H9 (cell line): ENCODE measurements around the gene KAT2B. TPM values are rescaled to one million over a fixed set of nuclear protein-coding genes. Genes with fewer than 3 reads are reported as not detected.

Experiments
- DNase-seq: peaks from one replicate; pipeline ENCODE4 v3.0.0-alpha.2; 2017
- H2AFZ ChIP-seq: one replicate; pipeline ENCODE4 v1.6.1; 2013; ENCODE audit warnings: mild to moderate bottlenecking, low read length, control low read depth, moderate library complexity
- H2AK5ac ChIP-seq: 2 replicates; pipeline ENCODE4 v1.6.1; 2013; ENCODE audit warnings: low read length, control low read depth, mixed read lengths; ENCODE audit not compliant: insufficient read length
- H2BK120ac ChIP-seq: one replicate; pipeline ENCODE4 v1.6.1; 2013; ENCODE audit warnings: low read depth, mild to moderate bottlenecking, low read length, control low read depth, inconsistent platforms; ENCODE audit not compliant: poor library complexity, severe bottlenecking
- H2BK12ac ChIP-seq: 2 replicates; pipeline ENCODE4 v1.6.1; 2013; ENCODE audit warnings: low read length, control low read depth, mixed read lengths, low read depth; ENCODE audit not compliant: insufficient read length
- H2BK15ac ChIP-seq: 2 replicates; pipeline ENCODE4 v1.6.1; 2013; ENCODE audit warnings: low read depth, low read length, control low read depth
- H2BK20ac ChIP-seq: one replicate; pipeline ENCODE4 v1.6.1; 2013; ENCODE audit warnings: low read depth, mild to moderate bottlenecking, low read length, control low read depth, inconsistent platforms; ENCODE audit not compliant: poor library complexity, severe bottlenecking
- H2BK5ac ChIP-seq: 2 replicates; pipeline ENCODE4 v1.6.1; 2013; ENCODE audit warnings: low read length, control low read depth, mixed read lengths; ENCODE audit not compliant: insufficient read length
- H3K14ac ChIP-seq: 2 replicates; pipeline ENCODE4 v1.6.1; 2013; ENCODE audit warnings: low read length, control low read depth; ENCODE audit not compliant: insufficient read depth
- H3K18ac ChIP-seq: 2 replicates; pipeline ENCODE4 v1.6.1; 2013; ENCODE audit warnings: low read depth, mild to moderate bottlenecking, mixed read lengths, low read length, control low read depth; ENCODE audit not compliant: insufficient read length
- H3K23ac ChIP-seq: 2 replicates; pipeline ENCODE4 v1.6.1; 2013; ENCODE audit warnings: low read length, control low read depth, mixed read lengths, low read depth; ENCODE audit not compliant: insufficient read length
- H3K23me2 ChIP-seq: 2 replicates; pipeline ENCODE4 v1.6.1; 2013; ENCODE audit warnings: low read depth, mild to moderate bottlenecking, mixed read lengths, low read length, control low read depth; ENCODE audit not compliant: insufficient read length, poor library complexity, severe bottlenecking
- H3K27ac ChIP-seq: 2 replicates; pipeline ENCODE4 v1.5.1; 2013; ENCODE audit warnings: low read length, control low read depth, mixed read lengths, low read depth; ENCODE audit not compliant: insufficient read length
- H3K27me3 ChIP-seq: 2 replicates; pipeline ENCODE4 v1.6.1; 2013; ENCODE audit warnings: low read length, control low read depth, inconsistent platforms; ENCODE audit not compliant: insufficient read depth
- H3K4ac ChIP-seq: 2 replicates; pipeline ENCODE4 v1.6.1; 2013; ENCODE audit warnings: low read depth, mild to moderate bottlenecking, control low read depth, inconsistent platforms, low read length, moderate library complexity
- H3K4me1 ChIP-seq: 2 replicates; pipeline ENCODE4 v1.6.1; 2013; ENCODE audit warnings: low read length, control low read depth, inconsistent platforms; ENCODE audit not compliant: insufficient read depth
- H3K4me2 ChIP-seq: 2 replicates; pipeline ENCODE4 v1.6.1; 2013; ENCODE audit warnings: low read length, control low read depth, mixed read lengths; ENCODE audit not compliant: insufficient read length, insufficient read depth
- H3K56ac ChIP-seq: 2 replicates; pipeline ENCODE4 v1.6.1; 2013; ENCODE audit warnings: low read depth, mild to moderate bottlenecking, mixed read lengths, low read length, control low read depth; ENCODE audit not compliant: insufficient read length
- H3K79me1 ChIP-seq: 2 replicates; pipeline ENCODE4 v1.6.1; 2013; ENCODE audit warnings: low read depth, mild to moderate bottlenecking, moderate library complexity, low read length, control low read depth, inconsistent platforms; ENCODE audit not compliant: insufficient read depth, poor library complexity, severe bottlenecking
- H3K79me2 ChIP-seq: 2 replicates; pipeline ENCODE4 v1.6.1; 2013; ENCODE audit warnings: low read length, control low read depth, inconsistent platforms; ENCODE audit not compliant: insufficient read depth
- H3K9ac ChIP-seq: 2 replicates; pipeline ENCODE4 v1.6.1; 2013; ENCODE audit warnings: low read length, control low read depth, mixed read lengths; ENCODE audit not compliant: insufficient read length; ENCODE audit errors: extremely low read depth
- H3K9me3 ChIP-seq: one replicate; pipeline ENCODE4 v1.6.1; 2013; ENCODE audit warnings: low read depth, low read length, inconsistent platforms; ENCODE audit not compliant: control insufficient read depth
- H3T11ph ChIP-seq: one replicate; pipeline ENCODE4 v1.6.1; 2013; ENCODE audit warnings: mild to moderate bottlenecking, low read length, control low read depth, inconsistent platforms
- H4K20me1 ChIP-seq: one replicate; pipeline ENCODE4 v1.6.1; 2013; ENCODE audit not compliant: control insufficient read depth, insufficient read length, insufficient read depth
- H4K5ac ChIP-seq: 2 replicates; pipeline ENCODE4 v1.6.1; 2013; ENCODE audit warnings: low read depth, mild to moderate bottlenecking, mixed read lengths, low read length, control low read depth; ENCODE audit not compliant: insufficient read length
- H4K8ac ChIP-seq: replicated peaks from 2 replicates; pipeline ENCODE4 v1.6.1; 2013; ENCODE audit warnings: low read length, control low read depth, mixed read lengths, low read depth; ENCODE audit not compliant: insufficient read length
- H4K91ac ChIP-seq: 2 replicates; pipeline ENCODE4 v1.6.1; 2013; ENCODE audit warnings: low read depth, mild to moderate bottlenecking, moderate library complexity, mixed read lengths, low read length, control low read depth; ENCODE audit not compliant: insufficient read length
- H3K27ac Mint-ChIP-seq, 3 experiments: 2 replicates in 2 of 3; 3 replicates in 1 of 3; pipeline ENCODE4 v1.8.0; 2020 to 2021; ENCODE audit warnings: mixed read lengths in 3 of 3, mild to moderate bottlenecking in 1 of 3, moderate library complexity in 1 of 3
- H3K27me3 Mint-ChIP-seq: 2 replicates; pipeline ENCODE4 v1.8.0; 2021; ENCODE audit warnings: low read depth, mild to moderate bottlenecking, moderate library complexity, mixed read lengths
- H3K36me3 Mint-ChIP-seq, 3 experiments: 2 replicates in 2 of 3; 3 replicates in 1 of 3; pipeline ENCODE4 v1.8.0; 2020 to 2021; ENCODE audit warnings: low read depth in 3 of 3, mixed read lengths in 3 of 3; ENCODE audit not compliant: insufficient read depth in 1 of 3
- H3K4me1 Mint-ChIP-seq, 2 experiments: 2 replicates each; pipeline ENCODE4 v1.8.0; 2020; ENCODE audit warnings: mixed read lengths in 2 of 2
- H3K4me3 Mint-ChIP-seq, 2 experiments: 2 replicates in 1 of 2; 3 replicates in 1 of 2; pipeline ENCODE4 v1.8.0; 2020 to 2021; ENCODE audit warnings: mild to moderate bottlenecking in 2 of 2, mixed read lengths in 2 of 2, moderate library complexity in 1 of 2
- H3K9me3 Mint-ChIP-seq, 2 experiments: 2 replicates in 1 of 2; 3 replicates in 1 of 2; pipeline ENCODE4 v1.8.0; 2020; ENCODE audit warnings: mild to moderate bottlenecking in 2 of 2, mixed read lengths in 2 of 2, moderate library complexity in 1 of 2
- WGBS: extraction: QIAGEN DNeasy Blood & Tissue Kit; methylation state at CpG from one replicate; pipeline ENCODE4 v1.1.7; 2013; ENCODE audit warnings: missing lambda C conversion rate, low lambda C conversion rate, mixed read lengths; ENCODE audit not compliant: insufficient read length; ENCODE audit errors: extremely low coverage; 5-methylcytosine and 5-hydroxymethylcytosine counted together
- total RNA-seq: library from RNA; stranded (reverse); gene quantifications from 2 replicates; pipeline ENCODE4 v1.2.1, GENCODE V29; 2021
- TF ChIP-seq, protein P1 (sequence below): fragments of 200-600 bp; sonication (generic); conservative IDR thresholded peaks from 3 replicates; pipeline ENCODE4 v1.8.0; 2021; ENCODE audit warnings: antibody characterized with exemption, mild to moderate bottlenecking

Gene KAT2B
- total RNA-seq, 1 experiment from 2014 or later, result 6.3 TPM

DNA sequence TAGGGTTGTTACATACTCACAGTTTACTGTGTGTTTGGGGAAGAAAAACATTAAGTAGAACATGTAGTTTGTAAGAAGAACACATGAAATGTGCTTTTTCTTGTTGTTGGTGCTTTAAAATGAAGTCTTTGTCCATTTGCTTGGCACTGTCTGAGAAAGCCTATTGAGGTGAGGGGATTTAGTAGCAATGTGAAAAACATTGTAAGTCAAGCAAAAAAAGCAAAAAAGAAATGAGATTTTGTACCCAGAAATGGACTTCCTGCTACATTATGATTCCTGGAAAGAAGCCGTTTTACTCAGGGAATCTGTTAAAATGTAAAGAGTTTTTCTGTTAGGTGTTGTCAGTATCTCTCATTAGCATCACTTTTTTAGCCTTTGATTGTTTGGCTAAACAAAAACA is 59.9 kb downstream of the KAT2B start:
- Histone ChIP-seq H2BK120ac (no peak overlapping the region), H3K23ac (no peak overlapping the region), H3K14ac (no peak overlapping the region), H3K27ac (no peak overlapping the region), H3K4me2 (no peak overlapping the region), H2AFZ (no peak overlapping the region), H2BK20ac (no peak overlapping the region), H3K27me3 (no peaks in the 10 kb centered on the region), H3K4ac (no peak overlapping the region), H3K4me1 (no peaks in the 10 kb centered on the region), H2AK5ac (no peak overlapping the region), H4K91ac (no peak overlapping the region), H4K8ac (no peak overlapping the region), H3K18ac (no peak overlapping the region), H3K9me3 (no peaks in the 10 kb centered on the region), H3K79me2 (no peaks in the 10 kb centered on the region), H3K9ac (no peak overlapping the region), H2BK15ac (no peak overlapping the region), H3K79me1 (no peaks in the 10 kb centered on the region), H2BK12ac (no peak overlapping the region), H4K20me1 (no peaks in the 10 kb centered on the region), H3K56ac (no peak overlapping the region), H2BK5ac (no peak overlapping the region), H3K23me2 (no peaks in the 10 kb centered on the region), H3T11ph (no peak overlapping the region), H4K5ac (no peak overlapping the region)
- Mint-ChIP-seq H3K4me3 (no peak overlapping the region), H3K27me3 (no peaks in the 10 kb centered on the region), H3K36me3 (no peaks in the 10 kb centered on the region), H3K27ac (no peak overlapping the region), H3K4me1 (peaks cover 0 to 9% of the 10 kb centered on the region in 2 experiments; a peak in 1 of 4 replicates), H3K9me3 (no peaks in the 10 kb centered on the region)
- WGBS, result no CpG with 5 or more reads among the region's 1 CpG
- TF ChIP-seq, protein P1, sequence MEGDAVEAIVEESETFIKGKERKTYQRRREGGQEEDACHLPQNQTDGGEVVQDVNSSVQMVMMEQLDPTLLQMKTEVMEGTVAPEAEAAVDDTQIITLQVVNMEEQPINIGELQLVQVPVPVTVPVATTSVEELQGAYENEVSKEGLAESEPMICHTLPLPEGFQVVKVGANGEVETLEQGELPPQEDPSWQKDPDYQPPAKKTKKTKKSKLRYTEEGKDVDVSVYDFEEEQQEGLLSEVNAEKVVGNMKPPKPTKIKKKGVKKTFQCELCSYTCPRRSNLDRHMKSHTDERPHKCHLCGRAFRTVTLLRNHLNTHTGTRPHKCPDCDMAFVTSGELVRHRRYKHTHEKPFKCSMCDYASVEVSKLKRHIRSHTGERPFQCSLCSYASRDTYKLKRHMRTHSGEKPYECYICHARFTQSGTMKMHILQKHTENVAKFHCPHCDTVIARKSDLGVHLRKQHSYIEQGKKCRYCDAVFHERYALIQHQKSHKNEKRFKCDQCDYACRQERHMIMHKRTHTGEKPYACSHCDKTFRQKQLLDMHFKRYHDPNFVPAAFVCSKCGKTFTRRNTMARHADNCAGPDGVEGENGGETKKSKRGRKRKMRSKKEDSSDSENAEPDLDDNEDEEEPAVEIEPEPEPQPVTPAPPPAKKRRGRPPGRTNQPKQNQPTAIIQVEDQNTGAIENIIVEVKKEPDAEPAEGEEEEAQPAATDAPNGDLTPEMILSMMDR, result no peak
- DNase-seq, result no peak
